Endodermal cell (in vitro differentiated cells): ENCODE data around the gene ZNF14. TPM values are rescaled to one million over a fixed set of nuclear protein-coding genes. Genes with fewer than 3 reads are reported as not detected.

Source experiments
- DNase-seq: peaks from one replicate; pipeline ENCODE4 v3.0.0-alpha.2; 2017
- H3K27ac ChIP-seq: 2 replicates; pipeline ENCODE4 v1.5.1; 2013; ENCODE audit warnings: mild to moderate bottlenecking, low read depth, low read length, moderate library complexity
- H3K27me3 ChIP-seq: 2 replicates; pipeline ENCODE4 v1.6.1; 2013; ENCODE audit warnings: mild to moderate bottlenecking, low read length, moderate library complexity; ENCODE audit not compliant: insufficient read depth, control insufficient read depth, poor library complexity, severe bottlenecking
- H3K36me3 ChIP-seq: 2 replicates; pipeline ENCODE4 v1.7.0; 2013; ENCODE audit warnings: mild to moderate bottlenecking, low read length, moderate library complexity; ENCODE audit not compliant: control insufficient read depth, insufficient read depth
- H3K4me1 ChIP-seq: one replicate; pipeline ENCODE4 v1.7.0; 2013; ENCODE audit warnings: low read length; ENCODE audit not compliant: control insufficient read depth, insufficient read depth
- H3K4me3 ChIP-seq: 2 replicates; pipeline ENCODE4 v1.5.1; 2013; ENCODE audit warnings: mild to moderate bottlenecking, low read length, moderate library complexity
- H3K9ac ChIP-seq: 2 replicates; pipeline ENCODE4 v1.6.1; 2013; ENCODE audit warnings: mild to moderate bottlenecking, low read length, moderate library complexity; ENCODE audit not compliant: poor library complexity, severe bottlenecking; ENCODE audit errors: extremely low read depth
- H3K9me3 ChIP-seq: 2 replicates; pipeline ENCODE4 v1.6.1; 2013; ENCODE audit warnings: mild to moderate bottlenecking, low read length, moderate library complexity; ENCODE audit not compliant: control insufficient read depth
- H3K27ac Mint-ChIP-seq: 2 replicates; pipeline ENCODE4 v1.8.0; 2020; ENCODE audit warnings: mixed read lengths
- H3K27me3 Mint-ChIP-seq: 2 replicates; pipeline ENCODE4 v1.8.0; 2021; ENCODE audit warnings: mild to moderate bottlenecking, mixed read lengths; ENCODE audit not compliant: insufficient read depth
- H3K36me3 Mint-ChIP-seq: 2 replicates; pipeline ENCODE4 v1.8.0; 2020; ENCODE audit warnings: low read depth, mixed read lengths
- H3K4me1 Mint-ChIP-seq: 2 replicates; pipeline ENCODE4 v1.8.0; 2020; ENCODE audit warnings: mixed read lengths
- H3K4me3 Mint-ChIP-seq: 2 replicates; pipeline ENCODE4 v1.8.0; 2020; ENCODE audit warnings: mild to moderate bottlenecking, moderate library complexity, mixed read lengths
- H3K9me3 Mint-ChIP-seq: 2 replicates; pipeline ENCODE4 v1.8.0; 2020; ENCODE audit warnings: mild to moderate bottlenecking, mixed read lengths
- WGBS, 2 experiments: methylation state at CpG; one replicate each; pipeline versions ENCODE4 v1.1.5 to v1.1.7; 2013; ENCODE audit warnings: missing lambda C conversion rate in 2 of 2, mixed read lengths in 1 of 2; ENCODE audit not compliant: insufficient coverage in 1 of 2, insufficient read length in 1 of 2; 5-methylcytosine and 5-hydroxymethylcytosine counted together
- total RNA-seq, 2 donors: library from RNA; stranded (reverse); fragmentation: NEBNext Ultra II Directional in 1 of 2; extraction: Animal tissue kit (Norgen Biotek cat#: 25700) in 1 of 2; gene quantifications; 2 replicates in 1 of 2; 3 replicates in 1 of 2; pipeline ENCODE4 v1.2.1, GENCODE V29; 2021
- TF ChIP-seq, protein P1 (sequence below): fragments of 200-600 bp; sonication (generic); conservative IDR thresholded peaks from 2 replicates; pipeline ENCODE4 v1.5.0; 2021; ENCODE audit warnings: antibody characterized with exemption, mild to moderate bottlenecking

Gene ZNF14
- total RNA-seq, 2 donors from 2014 or later = 7.8 to 8.7 TPM

DNA sequence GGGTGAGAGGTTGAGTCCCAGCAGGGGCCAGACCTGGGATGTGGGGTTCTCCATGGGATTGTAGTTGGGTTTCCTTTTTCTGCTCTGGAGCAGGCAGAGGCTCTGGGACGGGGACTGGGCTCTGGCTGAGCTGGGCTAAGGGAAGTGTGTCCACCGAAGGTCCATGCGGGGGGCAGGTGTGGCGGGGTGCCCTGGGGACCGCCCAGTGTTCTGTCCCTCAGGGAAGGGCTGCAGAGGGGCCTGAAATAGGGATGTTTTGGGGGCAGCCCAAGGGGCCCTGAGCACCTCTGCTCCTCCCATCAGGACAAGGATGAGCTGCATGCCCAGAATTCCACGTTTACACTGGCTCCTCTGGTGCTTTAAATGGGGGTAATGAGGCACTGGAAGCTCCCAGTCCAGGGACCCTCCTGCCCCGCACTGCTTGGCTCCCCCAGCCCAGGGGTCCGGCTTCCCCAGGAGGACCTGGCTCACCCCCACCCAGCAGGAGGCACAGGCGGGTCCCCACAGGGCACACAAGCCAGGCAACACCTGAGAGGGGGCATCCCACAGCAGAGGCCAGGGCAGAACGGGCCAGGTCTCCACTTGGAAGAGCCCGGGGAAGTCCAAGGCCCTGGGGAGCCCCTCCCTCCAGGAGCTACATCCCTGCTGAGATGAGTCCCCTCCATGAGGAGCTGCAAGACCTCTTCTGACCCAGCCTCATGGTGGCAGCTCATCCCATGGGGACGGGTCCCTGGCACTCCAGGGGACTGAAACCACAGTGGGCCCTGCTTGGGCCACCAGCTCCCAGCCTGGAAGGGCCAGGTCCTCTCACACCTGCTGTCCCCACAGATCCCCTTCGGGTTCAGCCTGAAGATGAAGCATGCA, 14.7 kb upstream of the ZNF14 start:
- no peak for DNase-seq
- WGBS, 2 experiments = 84 to 100% methylated on average over 1 to 13 of the region's 13 CpGs
- Mint-ChIP-seq H3K27ac (no peak overlapping the region), H3K9me3 (no peaks in the 10 kb centered on the region), H3K36me3 (no peaks in the 10 kb centered on the region), H3K4me3 (no peak overlapping the region), H3K4me1 (no peaks in the 10 kb centered on the region), H3K27me3 (peaks cover 24% of the 10 kb centered on the region)
- no peak overlapping the region for H3K9ac ChIP-seq
- no peaks in the 10 kb centered on the region for H3K9me3 ChIP-seq
- TF ChIP-seq, protein P1, sequence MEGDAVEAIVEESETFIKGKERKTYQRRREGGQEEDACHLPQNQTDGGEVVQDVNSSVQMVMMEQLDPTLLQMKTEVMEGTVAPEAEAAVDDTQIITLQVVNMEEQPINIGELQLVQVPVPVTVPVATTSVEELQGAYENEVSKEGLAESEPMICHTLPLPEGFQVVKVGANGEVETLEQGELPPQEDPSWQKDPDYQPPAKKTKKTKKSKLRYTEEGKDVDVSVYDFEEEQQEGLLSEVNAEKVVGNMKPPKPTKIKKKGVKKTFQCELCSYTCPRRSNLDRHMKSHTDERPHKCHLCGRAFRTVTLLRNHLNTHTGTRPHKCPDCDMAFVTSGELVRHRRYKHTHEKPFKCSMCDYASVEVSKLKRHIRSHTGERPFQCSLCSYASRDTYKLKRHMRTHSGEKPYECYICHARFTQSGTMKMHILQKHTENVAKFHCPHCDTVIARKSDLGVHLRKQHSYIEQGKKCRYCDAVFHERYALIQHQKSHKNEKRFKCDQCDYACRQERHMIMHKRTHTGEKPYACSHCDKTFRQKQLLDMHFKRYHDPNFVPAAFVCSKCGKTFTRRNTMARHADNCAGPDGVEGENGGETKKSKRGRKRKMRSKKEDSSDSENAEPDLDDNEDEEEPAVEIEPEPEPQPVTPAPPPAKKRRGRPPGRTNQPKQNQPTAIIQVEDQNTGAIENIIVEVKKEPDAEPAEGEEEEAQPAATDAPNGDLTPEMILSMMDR = no peak
- no peaks in the 10 kb centered on the region for H3K4me1 ChIP-seq
- H3K36me3 ChIP-seq = no peaks in the 10 kb centered on the region
- H3K27me3 ChIP-seq = no peaks in the 10 kb centered on the region
- H3K4me3 ChIP-seq = no peak overlapping the region
- H3K27ac ChIP-seq = no peak overlapping the region

DNA sequence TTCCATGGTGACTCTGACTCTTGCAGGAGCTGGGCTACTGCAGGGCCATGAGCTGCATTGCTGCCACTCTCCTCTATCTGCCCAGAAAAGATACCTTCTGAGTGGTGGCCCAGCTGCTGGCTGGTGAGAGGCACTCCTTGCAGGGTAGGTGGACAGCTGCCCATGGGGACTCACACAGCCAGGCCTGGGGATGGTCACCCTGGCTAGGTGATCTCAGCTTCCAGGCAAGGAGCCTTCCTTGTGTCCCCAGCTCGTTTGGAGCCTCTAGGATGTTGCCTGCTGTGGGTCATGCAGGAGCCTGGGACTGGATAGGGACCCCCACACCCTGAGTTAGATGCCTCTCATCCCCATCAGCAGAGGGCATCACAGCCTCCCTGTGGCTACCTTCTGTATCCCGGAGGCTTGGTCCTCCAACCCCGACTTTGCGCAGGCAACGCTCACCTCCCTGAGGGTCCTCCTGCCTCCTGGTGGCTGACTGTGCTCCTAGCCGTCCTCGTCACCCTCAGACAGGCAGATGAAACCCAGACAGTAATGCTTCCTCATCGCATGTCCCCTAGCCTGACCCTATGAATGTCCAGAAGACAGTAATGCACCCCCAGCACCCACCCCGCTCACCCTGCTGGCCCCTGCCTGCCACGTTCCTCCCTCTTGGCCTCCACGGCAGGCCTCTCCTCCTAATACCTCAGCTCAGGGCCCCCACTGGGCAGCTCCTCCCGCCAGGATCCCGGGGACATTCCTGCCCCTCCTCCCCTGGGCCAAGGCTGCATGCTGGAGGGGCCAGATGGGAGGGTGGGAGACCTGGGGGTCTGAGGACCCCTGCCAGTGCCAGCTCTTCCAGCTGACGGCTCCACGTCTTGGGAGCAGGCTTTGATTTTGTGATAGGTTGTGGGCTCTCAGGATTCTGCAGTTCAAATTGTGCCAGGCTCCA, 13.6 kb upstream of the ZNF14 start:
- no peaks in the 10 kb centered on the region for H3K36me3 Mint-ChIP-seq
- Histone ChIP-seq H3K9ac (no peak overlapping the region), H3K4me3 (no peak overlapping the region), H3K27ac (no peak overlapping the region), H3K4me1 (no peaks in the 10 kb centered on the region), H3K27me3 (no peaks in the 10 kb centered on the region), H3K36me3 (no peaks in the 10 kb centered on the region), H3K9me3 (no peaks in the 10 kb centered on the region)
- 79 to 80% methylated on average over 9 to 15 of the region's 15 CpGs for WGBS, 2 experiments
- no peak overlapping the region for H3K4me3 Mint-ChIP-seq
- H3K27me3 Mint-ChIP-seq = peaks cover 24% of the 10 kb centered on the region
- no peaks in the 10 kb centered on the region for H3K9me3 Mint-ChIP-seq
- no peaks in the 10 kb centered on the region for H3K4me1 Mint-ChIP-seq
- no peak overlapping the region for H3K27ac Mint-ChIP-seq
- TF ChIP-seq, protein P1 = peak; percentile 70
- DNase-seq = peak; percentile 69

DNA sequence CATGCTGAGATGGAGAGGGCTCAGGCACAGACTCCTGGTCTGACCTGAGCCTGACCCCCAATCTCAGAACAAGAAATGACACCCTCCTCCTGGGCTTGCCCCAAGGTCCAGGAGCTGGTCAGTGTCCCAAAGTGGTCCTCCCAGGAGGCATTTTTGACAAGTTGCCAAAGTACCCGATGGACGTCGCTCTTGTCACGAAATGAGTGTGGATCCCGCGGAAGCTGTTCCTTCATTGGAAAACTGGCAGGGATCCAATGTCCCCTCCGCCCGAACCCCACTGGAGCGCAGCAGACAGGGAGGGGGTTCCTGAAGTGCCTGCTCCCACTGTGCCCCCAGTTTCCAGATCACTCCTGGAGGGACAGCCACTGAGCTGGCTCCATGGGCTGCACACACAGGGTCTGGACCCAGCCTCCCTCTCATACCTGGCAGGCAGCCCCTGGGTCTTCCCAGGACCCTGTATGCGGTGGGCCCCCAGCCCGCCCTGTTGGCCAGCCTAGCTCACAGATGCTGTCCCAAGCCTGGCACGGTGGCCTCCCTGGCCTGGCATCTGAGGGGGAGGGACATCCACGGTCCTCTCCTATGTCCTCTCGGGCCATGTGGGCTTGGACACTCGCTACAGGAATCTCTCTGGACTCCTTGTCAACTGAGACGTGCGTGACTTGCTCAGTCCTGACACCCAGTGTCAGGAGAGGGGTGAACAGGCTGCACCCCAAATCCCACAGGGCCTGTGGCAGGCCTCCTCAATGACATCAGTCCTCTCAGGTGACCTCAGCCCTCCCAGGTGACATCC, 12.8 kb upstream of the ZNF14 start:
- H3K36me3 Mint-ChIP-seq = no peaks in the 10 kb centered on the region
- 85 to 90% methylated on average over 4 to 17 of the region's 17 CpGs for WGBS, 2 experiments
- peaks cover 24% of the 10 kb centered on the region for H3K27me3 Mint-ChIP-seq
- no peak overlapping the region for H3K4me3 Mint-ChIP-seq
- no peaks in the 10 kb centered on the region for H3K36me3 ChIP-seq
- H3K4me1 Mint-ChIP-seq = no peaks in the 10 kb centered on the region
- H3K27ac Mint-ChIP-seq = no peak overlapping the region
- H3K27me3 ChIP-seq = no peaks in the 10 kb centered on the region
- H3K9me3 Mint-ChIP-seq = no peaks in the 10 kb centered on the region
- no peak overlapping the region for H3K27ac ChIP-seq
- H3K4me3 ChIP-seq = no peak overlapping the region
- H3K9ac ChIP-seq = no peak overlapping the region
- no peak for DNase-seq
- H3K9me3 ChIP-seq = no peaks in the 10 kb centered on the region
- TF ChIP-seq, protein P1 = no peak
- no peaks in the 10 kb centered on the region for H3K4me1 ChIP-seq
